GM12873 (cell line): ENCODE results near the gene PRPS1.

Experiments used
- CTCF ChIP-seq: IDR thresholded peaks from 2 replicates; pipeline ENCODE4 v1.5.1; 2012; ENCODE audit warnings: low read depth, mild to moderate bottlenecking, moderate library complexity, low read length, control low read depth; ENCODE audit not compliant: insufficient read depth; ENCODE audit errors: missing control alignments

Gene PRPS1

GRCh38 chrX:107683124-107683895, 55.0 kb downstream of the PRPS1 start:
- no peak for TF ChIP-seq CTCF

GRCh38 chrX:107683931-107684330, 55.6 kb downstream of the PRPS1 start:
- TF ChIP-seq CTCF: no peak

- no peak for TF ChIP-seq CTCF
These were observed 56.7 kb downstream of the PRPS1 start for GRCh38 chrX:107684956-107685385.

- TF ChIP-seq CTCF: no peak
These were observed 57.7 kb downstream of the PRPS1 start for GRCh38 chrX:107686026-107686425.

GRCh38 chrX:107686792-107687191, 58.5 kb downstream of the PRPS1 start:
- no peak for TF ChIP-seq CTCF

GRCh38 chrX:107687445-107687844, 59.1 kb downstream of the PRPS1 start:
- no peak for TF ChIP-seq CTCF

- TF ChIP-seq CTCF: no peak
These were observed 62.7 kb downstream of the PRPS1 start for GRCh38 chrX:107691024-107691448.
